ENCODE measurements around the gene GRIP2.

GRIP2 gene

GRCh38 chr3:14539742-14540491 is at the start of gene GRIP2:
Gene GRIP2, minus strand, starts transcription at chr3:14540342. Its CDS starts 34 bp downstream, at chr3:14540308.
- Histone ChIP-seq H3K9ac (ENCODE audit: low read depth in 1 of 2, low read length in 2 of 2) (no peak within 1 kb of the TSS), H3K36me3 (ENCODE audit: control insufficient read depth in 1 of 2, insufficient read depth in 2 of 2, low read length in 2 of 2) (no peaks in the 10 kb centered on the region), H3K9me3 (ENCODE audit: control insufficient read depth in 1 of 2, low read length in 2 of 2) (no peaks in the 10 kb centered on the region), H3K4me3 (ENCODE audit: low read depth in 1 of 2, low read length in 2 of 2) (no peak within 1 kb of the TSS), H3K27ac (ENCODE audit: low read depth, low read length) (no peak within 1 kb of the TSS), H3K27me3 (ENCODE audit: control insufficient read depth in 1 of 2, insufficient read depth in 2 of 2, low read length in 2 of 2) (peaks cover 0 to 3% of the 10 kb centered on the region in 2 donors), H3K4me1 (ENCODE audit: control insufficient read depth in 1 of 2, insufficient read depth in 2 of 2, low read length in 2 of 2) (no peaks in the 10 kb centered on the region)

- H3K9ac ChIP-seq (ENCODE audit: low read depth in 1 of 2, low read length in 2 of 2): no peak overlapping the region
- H3K4me1 ChIP-seq (ENCODE audit: control insufficient read depth in 1 of 2, insufficient read depth in 2 of 2, low read length in 2 of 2): peaks cover 0 to 5% of the 10 kb centered on the region in 2 donors
- no peak overlapping the region for H3K4me3 ChIP-seq (ENCODE audit: low read depth in 1 of 2, low read length in 2 of 2)
- H3K36me3 ChIP-seq (ENCODE audit: control insufficient read depth in 1 of 2, insufficient read depth in 2 of 2, low read length in 2 of 2): no peaks in the 10 kb centered on the region
- no peak overlapping the region for H3K27ac ChIP-seq (ENCODE audit: low read depth, low read length)
- H3K9me3 ChIP-seq (ENCODE audit: control insufficient read depth in 1 of 2, low read length in 2 of 2): no peaks in the 10 kb centered on the region
- H3K27me3 ChIP-seq (ENCODE audit: control insufficient read depth in 1 of 2, insufficient read depth in 2 of 2, low read length in 2 of 2): no peaks in the 10 kb centered on the region
Observed at GRCh38 chr3:14588425-14589112, 48.4 kb upstream of the GRIP2 start.

GRCh38 chr3:14587740-14588360 is 47.7 kb upstream of the GRIP2 start:
- Histone ChIP-seq H3K36me3 (ENCODE audit: control insufficient read depth in 1 of 2, insufficient read depth in 2 of 2, low read length in 2 of 2) (no peaks in the 10 kb centered on the region), H3K27ac (ENCODE audit: low read depth, low read length) (no peak overlapping the region), H3K4me1 (ENCODE audit: control insufficient read depth in 1 of 2, insufficient read depth in 2 of 2, low read length in 2 of 2) (peaks cover 0 to 5% of the 10 kb centered on the region in 2 donors), H3K27me3 (ENCODE audit: control insufficient read depth in 1 of 2, insufficient read depth in 2 of 2, low read length in 2 of 2) (no peaks in the 10 kb centered on the region), H3K9me3 (ENCODE audit: control insufficient read depth in 1 of 2, low read length in 2 of 2) (no peaks in the 10 kb centered on the region), H3K4me3 (ENCODE audit: low read depth in 1 of 2, low read length in 2 of 2) (no peak overlapping the region), H3K9ac (ENCODE audit: low read depth in 1 of 2, low read length in 2 of 2) (no peak overlapping the region)

GRCh38 chr3:14586611-14587010 is 46.5 kb upstream of the GRIP2 start:
- no peak overlapping the region for H3K9ac ChIP-seq (ENCODE audit: low read depth in 1 of 2, low read length in 2 of 2)
- no peaks in the 10 kb centered on the region for H3K36me3 ChIP-seq (ENCODE audit: control insufficient read depth in 1 of 2, insufficient read depth in 2 of 2, low read length in 2 of 2)
- no peaks in the 10 kb centered on the region for H3K27me3 ChIP-seq (ENCODE audit: control insufficient read depth in 1 of 2, insufficient read depth in 2 of 2, low read length in 2 of 2)
- no peaks in the 10 kb centered on the region for H3K9me3 ChIP-seq (ENCODE audit: control insufficient read depth in 1 of 2, low read length in 2 of 2)
- no peak overlapping the region for H3K4me3 ChIP-seq (ENCODE audit: low read depth in 1 of 2, low read length in 2 of 2)
- no peak overlapping the region for H3K27ac ChIP-seq (ENCODE audit: low read depth, low read length)
- peaks cover 0 to 5% of the 10 kb centered on the region in 2 donors for H3K4me1 ChIP-seq (ENCODE audit: control insufficient read depth in 1 of 2, insufficient read depth in 2 of 2, low read length in 2 of 2)

- Histone ChIP-seq H3K9ac (ENCODE audit: low read depth in 1 of 2, low read length in 2 of 2) (no peak overlapping the region), H3K27ac (ENCODE audit: low read depth, low read length) (no peak overlapping the region), H3K9me3 (ENCODE audit: control insufficient read depth in 1 of 2, low read length in 2 of 2) (no peaks in the 10 kb centered on the region)
Observed at GRCh38 chr3:14583548-14584091, 43.5 kb upstream of the GRIP2 start.

GRCh38 chr3:14582045-14582410 is 41.9 kb upstream of the GRIP2 start:
- H3K27me3 ChIP-seq (ENCODE audit: control insufficient read depth in 1 of 2, insufficient read depth in 2 of 2, low read length in 2 of 2): peaks cover 0 to 5% of the 10 kb centered on the region in 2 donors
- H3K36me3 ChIP-seq (ENCODE audit: control insufficient read depth in 1 of 2, insufficient read depth in 2 of 2, low read length in 2 of 2): no peaks in the 10 kb centered on the region
- H3K4me3 ChIP-seq (ENCODE audit: low read depth in 1 of 2, low read length in 2 of 2): no peak overlapping the region
- no peak overlapping the region for H3K27ac ChIP-seq (ENCODE audit: low read depth, low read length)
- H3K4me1 ChIP-seq (ENCODE audit: control insufficient read depth in 1 of 2, insufficient read depth in 2 of 2, low read length in 2 of 2): no peaks in the 10 kb centered on the region
- no peaks in the 10 kb centered on the region for H3K9me3 ChIP-seq (ENCODE audit: control insufficient read depth in 1 of 2, low read length in 2 of 2)
- no peak overlapping the region for H3K9ac ChIP-seq (ENCODE audit: low read depth in 1 of 2, low read length in 2 of 2)

More at GRCh38 chr3:14583548-14584091, 43.5 kb upstream of the GRIP2 start:
- Histone ChIP-seq H3K4me1 (ENCODE audit: control insufficient read depth in 1 of 2, insufficient read depth in 2 of 2, low read length in 2 of 2) (peaks cover 0 to 5% of the 10 kb centered on the region in 2 donors), H3K4me3 (ENCODE audit: low read depth in 1 of 2, low read length in 2 of 2) (no peak overlapping the region), H3K27me3 (ENCODE audit: control insufficient read depth in 1 of 2, insufficient read depth in 2 of 2, low read length in 2 of 2) (no peaks in the 10 kb centered on the region), H3K36me3 (ENCODE audit: control insufficient read depth in 1 of 2, insufficient read depth in 2 of 2, low read length in 2 of 2) (no peaks in the 10 kb centered on the region)

- Histone ChIP-seq H3K36me3 (ENCODE audit: control insufficient read depth in 1 of 2, insufficient read depth in 2 of 2, low read length in 2 of 2) (no peaks in the 10 kb centered on the region), H3K27me3 (ENCODE audit: control insufficient read depth in 1 of 2, insufficient read depth in 2 of 2, low read length in 2 of 2) (peaks cover 0 to 5% of the 10 kb centered on the region in 2 donors), H3K4me3 (ENCODE audit: low read depth in 1 of 2, low read length in 2 of 2) (no peak overlapping the region), H3K27ac (ENCODE audit: low read depth, low read length) (no peak overlapping the region), H3K9ac (ENCODE audit: low read depth in 1 of 2, low read length in 2 of 2) (no peak overlapping the region), H3K9me3 (ENCODE audit: control insufficient read depth in 1 of 2, low read length in 2 of 2) (no peaks in the 10 kb centered on the region), H3K4me1 (ENCODE audit: control insufficient read depth in 1 of 2, insufficient read depth in 2 of 2, low read length in 2 of 2) (no peaks in the 10 kb centered on the region)
Observed at GRCh38 chr3:14581334-14582044, 41.3 kb upstream of the GRIP2 start.

GRCh38 chr3:14577897-14578296 is 37.8 kb upstream of the GRIP2 start:
- Histone ChIP-seq H3K4me3 (ENCODE audit: low read depth in 1 of 2, low read length in 2 of 2) (no peak overlapping the region), H3K9me3 (ENCODE audit: control insufficient read depth in 1 of 2, low read length in 2 of 2) (no peaks in the 10 kb centered on the region), H3K36me3 (ENCODE audit: control insufficient read depth in 1 of 2, insufficient read depth in 2 of 2, low read length in 2 of 2) (no peaks in the 10 kb centered on the region), H3K9ac (ENCODE audit: low read depth in 1 of 2, low read length in 2 of 2) (no peak overlapping the region), H3K27ac (ENCODE audit: low read depth, low read length) (no peak overlapping the region), H3K27me3 (ENCODE audit: control insufficient read depth in 1 of 2, insufficient read depth in 2 of 2, low read length in 2 of 2) (peaks cover 0 to 5% of the 10 kb centered on the region in 2 donors), H3K4me1 (ENCODE audit: control insufficient read depth in 1 of 2, insufficient read depth in 2 of 2, low read length in 2 of 2) (no peaks in the 10 kb centered on the region)

GRCh38 chr3:14576163-14576562 is 36.0 kb upstream of the GRIP2 start:
- Histone ChIP-seq H3K4me1 (ENCODE audit: control insufficient read depth in 1 of 2, insufficient read depth in 2 of 2, low read length in 2 of 2) (no peaks in the 10 kb centered on the region), H3K4me3 (ENCODE audit: low read depth in 1 of 2, low read length in 2 of 2) (no peak overlapping the region), H3K36me3 (ENCODE audit: control insufficient read depth in 1 of 2, insufficient read depth in 2 of 2, low read length in 2 of 2) (no peaks in the 10 kb centered on the region), H3K27me3 (ENCODE audit: control insufficient read depth in 1 of 2, insufficient read depth in 2 of 2, low read length in 2 of 2) (peaks cover 0 to 5% of the 10 kb centered on the region in 2 donors), H3K9me3 (ENCODE audit: control insufficient read depth in 1 of 2, low read length in 2 of 2) (no peaks in the 10 kb centered on the region), H3K9ac (ENCODE audit: low read depth in 1 of 2, low read length in 2 of 2) (no peak overlapping the region), H3K27ac (ENCODE audit: low read depth, low read length) (no peak overlapping the region)

Measured in duodenal mucosa (tissue), 2 donors.